PC-9 (cell line): ENCODE data around the gene PLA2G4C. TPM values are rescaled to one million over a fixed set of nuclear protein-coding genes. Genes with fewer than 3 reads are reported as not detected.

Source experiments
- BruUV-seq: library from RNA; stranded (reverse); fragments of 400-500 nt; replicated peaks from 2 replicates; lab custom pipeline; 2021; lab: Mats Ljungman, UMichigan
- CTCF ChIA-PET: fragments of 300-600 bp; sonication (Branson Sonifier 250); formaldehyde crosslinking; loops from one replicate; lab custom pipeline; 2022; ENCODE audit warnings: antibody characterized with exemption; lab: Charles Lee
- POLR2A ChIA-PET: fragments of 300-600 bp; sonication (Branson Sonifier 250); formaldehyde crosslinking; loops from one replicate; lab custom pipeline; 2022; ENCODE audit warnings: antibody characterized with exemption; ENCODE audit not compliant: unreplicated experiment; lab: Charles Lee
- DNase-seq, 2 experiments: peaks; one replicate each; pipeline versions ENCODE4 v3.0.0 to v3.0.0-alpha.2; 2015 to 2022; ENCODE audit warnings: mixed read lengths in 1 of 2
- H2AFZ ChIP-seq: fragments of 200-600 bp; sonication (generic); 2 replicates; pipeline ENCODE4 v1.8.1; 2017; ENCODE audit warnings: antibody characterized with exemption
- H3F3A ChIP-seq: fragments of 200-600 bp; sonication (generic); 2 replicates; pipeline ENCODE4 v1.8.1; 2017; ENCODE audit warnings: antibody characterized with exemption, mild to moderate bottlenecking, low read depth; ENCODE audit not compliant: insufficient read depth
- H3K27ac ChIP-seq: fragments of 200-600 bp; sonication (generic); 2 replicates; pipeline ENCODE4 v1.6.1; 2016; ENCODE audit warnings: mixed run types
- H3K27me3 ChIP-seq: fragments of 200-600 bp; sonication (generic); 2 replicates; pipeline ENCODE4 v1.6.1; 2016; ENCODE audit warnings: low read depth, mixed run types; ENCODE audit not compliant: insufficient read depth
- H3K36me3 ChIP-seq: fragments of 200-600 bp; sonication (generic); 2 replicates; pipeline ENCODE4 v1.6.1; 2016; ENCODE audit warnings: low read depth, mixed run types
- H3K4me1 ChIP-seq: fragments of 200-600 bp; sonication (generic); replicated peaks from 2 replicates; pipeline ENCODE4 v1.6.1; 2016; ENCODE audit warnings: mixed run types; ENCODE audit not compliant: insufficient read depth
- H3K4me2 ChIP-seq: fragments of 200-600 bp; sonication (generic); 2 replicates; pipeline ENCODE4 v1.6.1; 2017; ENCODE audit warnings: mixed run types
- H3K4me3 ChIP-seq: fragments of 200-600 bp; sonication (generic); 2 replicates; pipeline ENCODE4 v1.6.1; 2016; ENCODE audit warnings: mixed run types
- H3K79me2 ChIP-seq: fragments of 200-600 bp; sonication (generic); 2 replicates; pipeline ENCODE4 v1.6.1; 2017; ENCODE audit warnings: low read depth, mixed run types
- H3K9me2 ChIP-seq: fragments of 200-600 bp; sonication (generic); 2 replicates; pipeline ENCODE4 v1.8.1; 2017; ENCODE audit warnings: mild to moderate bottlenecking; ENCODE audit not compliant: insufficient read depth
- H3K9me3 ChIP-seq: fragments of 200-600 bp; sonication (generic); 2 replicates; pipeline ENCODE4 v1.8.1; 2016; ENCODE audit warnings: low read depth; ENCODE audit not compliant: insufficient read depth
- H4K20me1 ChIP-seq: fragments of 200-600 bp; sonication (generic); 2 replicates; pipeline ENCODE4 v1.8.1; 2017; ENCODE audit not compliant: insufficient read depth
- EZH2 ChIP-seq: fragments of 200-600 bp; sonication (generic); IDR thresholded peaks from 2 replicates; pipeline ENCODE4 v1.8.0; 2017; ENCODE audit warnings: antibody characterized with exemption, low read depth
- intact Hi-C: fragments of 100-400 bp; cut with micrococcal nuclease; formaldehyde crosslinking; loops from one replicate; pipeline ENCODE4 v1.10.0; 2022; ENCODE audit not compliant: unreplicated experiment
- total RNA-seq: library from RNA; stranded (reverse); gene quantifications from 2 replicates; pipeline ENCODE4 v1.2.3, GENCODE V29; 2021
- TF ChIP-seq, protein P1 (sequence below): fragments of 200-600 bp; sonication (generic); conservative IDR thresholded peaks from 2 replicates; pipeline ENCODE4 v1.6.1; 2017; ENCODE audit warnings: mixed run types, antibody characterized with exemption, mild to moderate bottlenecking, moderate library complexity

Gene PLA2G4C
- total RNA-seq, 1 experiment from 2014 or later: not detected

- no peak for DNase-seq
- POLR2A ChIA-PET: no interaction called here
- no peak overlapping the region for H3K4me3 ChIP-seq
- H3K36me3 ChIP-seq: no peaks in the 10 kb centered on the region
- intact Hi-C loops: no loop called here
- H4K20me1 ChIP-seq: no peaks in the 10 kb centered on the region
- H3K4me1 ChIP-seq: no peaks in the 10 kb centered on the region
- CTCF ChIA-PET: no interaction called here
- TF ChIP-seq, protein P1, sequence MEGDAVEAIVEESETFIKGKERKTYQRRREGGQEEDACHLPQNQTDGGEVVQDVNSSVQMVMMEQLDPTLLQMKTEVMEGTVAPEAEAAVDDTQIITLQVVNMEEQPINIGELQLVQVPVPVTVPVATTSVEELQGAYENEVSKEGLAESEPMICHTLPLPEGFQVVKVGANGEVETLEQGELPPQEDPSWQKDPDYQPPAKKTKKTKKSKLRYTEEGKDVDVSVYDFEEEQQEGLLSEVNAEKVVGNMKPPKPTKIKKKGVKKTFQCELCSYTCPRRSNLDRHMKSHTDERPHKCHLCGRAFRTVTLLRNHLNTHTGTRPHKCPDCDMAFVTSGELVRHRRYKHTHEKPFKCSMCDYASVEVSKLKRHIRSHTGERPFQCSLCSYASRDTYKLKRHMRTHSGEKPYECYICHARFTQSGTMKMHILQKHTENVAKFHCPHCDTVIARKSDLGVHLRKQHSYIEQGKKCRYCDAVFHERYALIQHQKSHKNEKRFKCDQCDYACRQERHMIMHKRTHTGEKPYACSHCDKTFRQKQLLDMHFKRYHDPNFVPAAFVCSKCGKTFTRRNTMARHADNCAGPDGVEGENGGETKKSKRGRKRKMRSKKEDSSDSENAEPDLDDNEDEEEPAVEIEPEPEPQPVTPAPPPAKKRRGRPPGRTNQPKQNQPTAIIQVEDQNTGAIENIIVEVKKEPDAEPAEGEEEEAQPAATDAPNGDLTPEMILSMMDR: no peak
- TF ChIP-seq EZH2: no peak
- BruUV-seq: no TSS peak
- no peaks in the 10 kb centered on the region for H3K79me2 ChIP-seq
- H3K4me2 ChIP-seq: no peak overlapping the region
- no peaks in the 10 kb centered on the region for H3K9me2 ChIP-seq
- peaks cover 5% of the 10 kb centered on the region; the same call in 1 of the 2 replicates for H3K9me3 ChIP-seq
- no peak overlapping the region for H2AFZ ChIP-seq
- no peak overlapping the region for H3K27ac ChIP-seq
- H3F3A ChIP-seq: no peaks in the 10 kb centered on the region
- H3K27me3 ChIP-seq: peaks cover 95% of the 10 kb centered on the region
Observed at GRCh38 chr19:48033604-48034003, 77.0 kb downstream of the PLA2G4C start.

GRCh38 chr19:48030073-48030472, 80.5 kb downstream of the PLA2G4C start:
- no TSS peak for BruUV-seq
- Histone ChIP-seq H3K27me3 (peaks cover 79% of the 10 kb centered on the region), H3F3A (no peaks in the 10 kb centered on the region), H4K20me1 (no peaks in the 10 kb centered on the region), H3K27ac (no peak overlapping the region), H3K79me2 (no peaks in the 10 kb centered on the region), H3K4me2 (no peak overlapping the region), H3K9me2 (no peaks in the 10 kb centered on the region), H3K4me3 (no peak overlapping the region), H3K36me3 (no peaks in the 10 kb centered on the region), H3K4me1 (no peaks in the 10 kb centered on the region), H2AFZ (no peak overlapping the region), H3K9me3 (no peaks in the 10 kb centered on the region)
- POLR2A ChIA-PET: no interaction called here
- TF ChIP-seq, protein P1: no peak
- no peak for TF ChIP-seq EZH2
- no peak for DNase-seq
- CTCF ChIA-PET: no interaction called here
- intact Hi-C loops: no loop called here

DNA sequence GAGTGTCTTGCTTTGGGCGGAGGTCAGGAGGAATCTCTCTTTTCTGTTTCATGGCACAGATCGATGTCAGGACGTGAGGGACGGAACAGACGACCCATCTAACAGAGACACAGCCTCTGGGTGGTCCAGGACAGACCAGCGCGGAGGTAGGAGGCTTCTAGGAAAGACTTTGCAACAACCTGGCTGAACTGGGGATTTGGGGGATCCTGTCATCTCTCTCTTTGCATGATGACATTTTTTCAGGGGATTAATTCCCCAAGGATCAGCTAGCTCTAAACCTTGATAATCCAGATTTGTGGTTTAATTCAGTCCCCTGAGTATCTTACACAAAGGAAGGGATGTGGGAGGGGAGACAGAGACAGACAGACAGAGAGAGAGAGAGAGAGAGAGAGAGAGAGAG, 81.2 kb downstream of the PLA2G4C start:
- no peak for DNase-seq
- TF ChIP-seq, protein P1: no peak
- ChIA-PET CTCF (interaction anchor here (0.6 kb wide), 1 partner anchor 137 kb away, joined by 4 read pairs; no protein-coding TSS in a partner anchor), POLR2A (no interaction called here)
- Histone ChIP-seq H3K27me3 (peaks cover 79% of the 10 kb centered on the region), H4K20me1 (no peaks in the 10 kb centered on the region), H3K9me3 (no peaks in the 10 kb centered on the region), H3K9me2 (no peaks in the 10 kb centered on the region), H3K4me3 (no peak overlapping the region), H3K79me2 (no peaks in the 10 kb centered on the region), H3K36me3 (no peaks in the 10 kb centered on the region), H2AFZ (no peak overlapping the region), H3K27ac (no peak overlapping the region), H3F3A (no peaks in the 10 kb centered on the region), H3K4me1 (no peaks in the 10 kb centered on the region), H3K4me2 (no peak overlapping the region)
- BruUV-seq: no TSS peak
- intact Hi-C loops: no loop called here
